Activated T-cell treated with anti-CD3 and anti-CD28 coated beads for 48 hours (primary cell): ENCODE data around the gene ZNF276.
"Not testable (repeated sequence)": the region's sequence is repeated elsewhere in the genome, so short reads cannot be mapped to it uniquely, and the experiment has no call there.

ENCODE experiments used
- DNase-seq: peaks from one replicate; pipeline ENCODE4 v3.0.0-alpha.2; 2020; ENCODE audit warnings: low read depth

The ZNF276 gene, protein sequence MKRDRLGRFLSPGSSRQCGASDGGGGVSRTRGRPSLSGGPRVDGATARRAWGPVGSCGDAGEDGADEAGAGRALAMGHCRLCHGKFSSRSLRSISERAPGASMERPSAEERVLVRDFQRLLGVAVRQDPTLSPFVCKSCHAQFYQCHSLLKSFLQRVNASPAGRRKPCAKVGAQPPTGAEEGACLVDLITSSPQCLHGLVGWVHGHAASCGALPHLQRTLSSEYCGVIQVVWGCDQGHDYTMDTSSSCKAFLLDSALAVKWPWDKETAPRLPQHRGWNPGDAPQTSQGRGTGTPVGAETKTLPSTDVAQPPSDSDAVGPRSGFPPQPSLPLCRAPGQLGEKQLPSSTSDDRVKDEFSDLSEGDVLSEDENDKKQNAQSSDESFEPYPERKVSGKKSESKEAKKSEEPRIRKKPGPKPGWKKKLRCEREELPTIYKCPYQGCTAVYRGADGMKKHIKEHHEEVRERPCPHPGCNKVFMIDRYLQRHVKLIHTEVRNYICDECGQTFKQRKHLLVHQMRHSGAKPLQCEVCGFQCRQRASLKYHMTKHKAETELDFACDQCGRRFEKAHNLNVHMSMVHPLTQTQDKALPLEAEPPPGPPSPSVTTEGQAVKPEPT

DNA sequence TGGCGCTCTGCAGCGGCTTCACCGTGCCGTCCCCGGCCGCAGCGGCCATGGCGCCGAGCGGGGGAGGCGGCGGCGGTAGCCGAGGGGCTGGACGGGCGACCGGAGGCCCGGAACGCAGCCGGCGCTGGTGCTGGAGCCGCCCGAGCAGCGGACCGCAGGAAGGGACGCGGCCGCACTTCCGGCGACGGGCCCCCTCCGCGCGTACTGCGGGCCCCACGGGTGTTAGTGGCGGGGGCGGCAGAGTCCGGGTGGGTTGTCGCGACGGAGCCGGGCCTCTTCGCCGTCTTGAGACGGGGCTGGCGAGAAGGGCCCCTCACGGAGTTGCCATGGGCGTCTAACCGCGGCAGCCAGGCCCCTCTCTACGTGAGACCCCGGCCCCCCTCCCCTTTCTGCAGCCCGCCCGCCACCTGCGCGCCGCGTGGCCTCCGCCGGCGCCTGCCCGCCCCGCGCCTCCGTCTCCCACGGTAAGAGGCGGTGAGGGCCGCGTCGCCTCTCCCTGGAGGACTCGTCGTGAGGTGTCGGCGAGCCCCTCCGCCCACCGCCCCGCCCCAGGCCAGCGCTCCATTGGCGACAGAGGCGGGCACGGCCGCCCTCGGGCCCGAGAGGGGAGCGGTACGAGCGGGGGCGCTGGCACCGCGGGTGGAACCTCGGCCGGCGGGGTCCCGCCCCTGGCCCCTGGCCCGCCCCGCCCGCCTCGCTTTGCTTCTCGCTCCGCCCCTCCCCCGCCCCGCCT is at the start of gene ZNF276, which contains the start of gene VPS9D1:
Gene ZNF276, plus strand, starts transcription at position 725 of the 733 bp plus-strand sequence. CDS start 104 bp downstream, outside the sequence.
Gene VPS9D1, minus strand, starts transcription at position 86 of the 733 bp plus-strand sequence. Its CDS starts 37 bp downstream, at position 49.
- DNase-seq: peak; percentile 83

DNA sequence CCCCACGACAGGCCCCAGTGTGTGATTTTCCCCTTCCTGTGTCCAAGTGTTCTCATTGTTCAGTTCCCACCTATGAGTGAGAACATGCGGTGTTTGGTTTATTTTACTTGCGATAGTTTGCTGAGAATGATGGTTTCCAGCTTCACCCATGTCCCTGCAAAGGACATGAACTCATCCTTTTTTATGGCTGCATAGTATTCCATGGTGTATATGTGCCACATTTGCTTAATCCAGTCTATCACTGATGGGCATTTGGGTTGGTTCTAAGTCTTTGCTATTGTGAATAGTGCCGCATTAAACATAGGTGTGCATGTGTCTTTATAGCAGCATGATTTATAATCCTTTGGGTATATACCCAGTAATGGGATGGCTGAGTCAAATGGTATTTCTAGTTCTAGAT is 49.8 kb upstream of the ZNF276 start:
- not testable (repeated sequence) for DNase-seq

DNA sequence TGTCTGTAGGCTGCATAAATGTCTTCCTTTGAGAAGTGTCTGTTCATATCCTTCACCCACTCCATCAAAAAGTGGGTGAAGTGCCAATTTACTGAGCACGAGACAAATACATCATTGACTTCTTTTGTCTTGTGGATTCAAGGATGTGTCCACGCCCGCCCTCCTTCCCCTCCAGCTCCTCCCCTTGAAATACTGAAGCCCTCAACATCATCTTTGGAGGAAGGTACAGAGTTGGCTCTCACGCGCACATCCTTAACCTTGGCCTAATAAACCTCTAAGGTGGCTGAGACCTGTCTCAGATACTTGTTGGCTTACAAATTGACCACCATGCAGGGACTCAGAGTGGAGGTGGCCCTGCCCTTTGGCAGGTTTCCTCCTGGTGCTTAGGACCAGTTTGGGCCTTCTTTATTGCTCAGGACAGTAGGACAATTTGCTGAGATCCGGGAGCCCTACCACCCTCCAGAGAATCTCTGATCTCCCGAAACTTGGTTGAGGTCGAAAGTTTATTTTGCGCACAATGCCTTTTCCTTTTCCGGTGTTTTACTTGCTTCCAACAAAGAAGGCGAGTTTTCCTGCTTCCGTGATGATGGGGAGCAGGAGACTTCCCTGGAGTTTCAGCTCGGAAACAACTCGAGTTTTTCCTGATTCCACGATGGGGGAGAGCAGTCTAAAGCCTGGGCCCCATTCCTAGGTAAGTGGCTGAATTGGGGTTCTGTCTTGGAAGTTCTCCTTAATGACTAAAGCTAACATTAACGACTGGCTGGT is 49.0 kb upstream of the ZNF276 start:
- DNase-seq: no peak

DNA sequence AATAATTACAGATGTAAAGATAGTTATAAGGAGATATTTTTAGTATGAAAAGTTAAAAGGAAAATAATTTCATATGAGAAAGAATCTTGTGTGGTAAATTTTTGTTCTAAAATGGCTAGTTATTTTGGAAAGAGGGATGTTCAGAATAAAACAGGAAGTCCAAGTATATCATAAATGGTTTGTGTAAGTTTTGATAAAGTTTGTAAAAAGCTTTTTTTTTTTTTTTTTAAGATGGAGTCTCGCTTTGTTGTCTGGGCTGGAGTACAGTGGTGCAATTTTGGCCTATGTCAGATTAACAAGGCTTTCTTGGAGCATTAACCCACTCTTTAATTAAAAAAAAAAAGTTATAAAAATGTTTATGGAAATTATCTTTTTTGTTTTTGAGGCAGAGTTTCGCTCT is 43.1 kb upstream of the ZNF276 start:
- no peak for DNase-seq

DNA sequence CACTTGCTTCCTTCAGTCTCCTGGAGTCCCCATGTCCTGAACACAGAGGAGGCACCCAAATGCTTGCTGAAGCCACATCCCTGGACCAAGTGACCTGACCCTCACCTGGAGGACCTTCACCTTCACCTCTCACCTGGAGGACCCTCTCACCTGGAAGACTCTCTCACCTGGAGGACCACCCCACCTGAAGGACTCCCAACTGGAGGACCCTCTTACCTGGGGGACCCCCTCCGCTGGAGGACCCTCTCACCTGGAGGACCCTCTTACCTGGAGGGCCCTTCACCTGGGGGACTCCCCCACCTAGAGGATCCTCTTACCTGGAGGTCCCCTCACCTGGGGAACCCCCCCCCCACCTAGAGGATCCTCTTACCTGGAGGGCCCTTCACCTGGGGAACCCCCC is 35.4 kb upstream of the ZNF276 start:
- DNase-seq: no peak

DNA sequence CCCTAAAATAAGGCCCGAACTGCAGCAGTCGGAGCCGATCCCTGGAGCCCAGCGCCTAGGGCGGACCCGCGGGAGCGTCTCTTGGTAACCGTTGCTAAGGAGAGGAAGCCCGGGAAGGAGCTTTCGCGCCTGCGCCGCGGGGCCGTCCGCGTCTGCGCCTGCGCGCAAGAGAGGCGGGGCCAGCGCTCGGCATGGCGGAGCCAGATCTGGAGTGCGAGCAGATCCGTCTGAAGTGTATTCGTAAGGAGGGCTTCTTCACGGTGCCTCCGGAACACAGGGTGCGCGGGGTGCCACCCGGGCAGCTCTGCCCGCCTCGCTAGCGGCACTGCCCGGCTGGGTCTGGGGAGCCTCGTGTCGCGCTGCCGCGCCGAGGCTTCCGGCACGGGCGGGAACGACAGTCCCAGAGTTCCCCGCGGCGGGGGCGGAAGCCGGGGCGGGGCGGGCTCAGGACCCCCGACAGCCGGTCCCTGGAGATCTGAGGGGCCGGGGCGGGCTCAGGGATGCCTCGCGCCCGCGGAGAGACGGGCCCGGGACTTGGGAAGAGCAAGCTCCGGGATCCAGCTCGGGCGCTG is 34.7 kb upstream of the ZNF276 start, which contains the start of gene CDK10:
Gene CDK10, plus strand, starts transcription at position 170 of the 572 bp plus-strand sequence. Its CDS starts 22 bp downstream, at position 192.
- DNase-seq: peak; percentile 93

DNA sequence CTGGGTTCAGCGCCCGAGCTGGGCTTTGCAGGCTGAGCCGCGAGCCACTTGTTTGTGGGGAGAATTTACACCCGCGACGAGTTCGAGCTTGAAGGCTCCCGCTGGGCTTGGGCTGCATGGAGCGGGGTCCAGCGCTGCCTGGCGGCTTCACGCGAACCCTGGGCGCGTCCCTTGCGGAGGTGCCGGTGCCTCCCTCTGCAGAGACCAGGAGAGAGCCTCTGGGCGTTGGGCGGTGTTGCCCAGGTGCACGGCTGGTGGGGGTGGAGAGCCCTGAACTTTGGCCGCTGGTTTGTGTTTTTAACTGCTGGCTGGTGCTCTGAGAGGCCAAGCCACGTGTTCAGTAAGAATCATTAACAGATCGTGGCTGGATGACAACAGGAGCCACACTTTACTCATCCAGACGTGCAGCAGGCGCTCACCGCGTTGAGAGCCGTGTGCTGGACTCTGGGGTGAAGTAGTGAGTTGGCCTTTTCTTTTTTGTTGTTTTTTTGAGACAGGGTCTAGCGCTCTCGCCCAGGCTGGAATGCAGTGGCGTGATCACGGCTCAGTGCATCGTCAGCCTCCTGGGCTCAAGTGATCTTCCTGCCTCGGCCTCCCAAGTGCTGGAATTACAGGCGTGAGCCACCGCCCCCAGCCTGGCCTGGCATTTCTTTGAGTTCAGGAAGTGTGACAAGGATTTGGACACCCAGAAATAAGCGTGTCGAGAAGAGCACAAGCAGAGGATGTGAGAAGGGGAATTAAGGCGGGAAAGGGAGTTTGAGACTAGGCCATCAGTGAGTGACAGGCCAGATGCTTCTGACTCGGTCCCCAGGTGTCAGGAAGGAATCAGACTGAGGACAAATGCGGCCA is 34.0 kb upstream of the ZNF276 start:
- DNase-seq: no peak

DNA sequence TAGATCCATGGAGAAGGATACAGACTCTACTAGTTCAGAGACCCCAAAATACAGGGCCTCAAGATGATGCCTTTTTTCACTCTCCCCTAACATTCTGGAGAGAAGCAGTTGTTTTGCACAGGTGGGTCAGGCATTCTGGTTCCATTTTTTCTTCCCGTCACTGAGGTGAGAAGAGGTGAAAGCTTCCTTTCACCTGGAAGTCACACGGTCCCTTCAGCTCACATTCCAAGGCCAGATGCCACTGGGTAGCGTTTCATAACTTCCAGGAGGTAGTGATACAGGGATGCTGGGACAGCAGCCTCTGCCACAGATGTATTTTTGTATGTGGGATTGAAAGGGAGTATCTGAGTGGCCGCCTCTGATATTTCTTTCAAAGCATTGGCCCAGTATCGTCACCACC is 32.9 kb upstream of the ZNF276 start:
- DNase-seq: no peak

DNA sequence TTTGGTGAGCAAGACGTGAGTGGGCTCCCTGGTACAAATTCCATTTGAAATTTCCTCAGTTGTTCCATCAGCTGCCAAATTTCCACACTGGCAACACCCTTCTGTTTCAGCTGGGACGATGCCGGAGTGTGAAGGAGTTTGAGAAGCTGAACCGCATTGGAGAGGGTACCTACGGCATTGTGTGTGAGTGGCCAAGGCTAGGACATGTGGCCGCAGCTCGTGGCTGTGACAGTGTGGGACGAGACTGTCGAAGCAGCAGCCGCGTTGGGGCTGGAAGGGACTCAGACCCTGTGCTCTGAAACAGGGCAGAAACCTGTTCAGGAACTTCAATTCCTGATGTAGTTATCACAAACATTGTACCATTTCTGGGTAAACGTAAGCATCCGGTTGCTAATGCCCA is 32.2 kb upstream of the ZNF276 start:
- DNase-seq: no peak

DNA sequence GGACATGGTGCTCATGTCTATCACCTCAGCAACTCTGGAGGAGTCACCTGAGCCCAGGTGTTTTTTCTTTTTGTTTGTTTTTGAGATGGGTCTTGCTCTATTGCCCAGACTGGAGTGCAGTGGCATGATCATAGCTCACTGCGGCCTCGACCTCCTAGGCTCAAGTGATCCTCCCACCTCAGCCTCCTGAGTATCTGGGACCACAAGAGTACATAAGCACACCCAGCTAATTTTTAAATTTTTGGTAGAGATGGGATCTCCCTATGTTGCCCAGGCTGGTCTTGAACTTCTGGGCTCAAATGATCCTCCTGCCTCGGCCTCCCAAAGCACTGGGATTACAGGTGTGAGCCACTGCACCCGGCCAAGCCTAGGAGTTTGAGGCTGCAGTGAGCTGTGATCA is 31.7 kb upstream of the ZNF276 start:
- not testable (repeated sequence) for DNase-seq

DNA sequence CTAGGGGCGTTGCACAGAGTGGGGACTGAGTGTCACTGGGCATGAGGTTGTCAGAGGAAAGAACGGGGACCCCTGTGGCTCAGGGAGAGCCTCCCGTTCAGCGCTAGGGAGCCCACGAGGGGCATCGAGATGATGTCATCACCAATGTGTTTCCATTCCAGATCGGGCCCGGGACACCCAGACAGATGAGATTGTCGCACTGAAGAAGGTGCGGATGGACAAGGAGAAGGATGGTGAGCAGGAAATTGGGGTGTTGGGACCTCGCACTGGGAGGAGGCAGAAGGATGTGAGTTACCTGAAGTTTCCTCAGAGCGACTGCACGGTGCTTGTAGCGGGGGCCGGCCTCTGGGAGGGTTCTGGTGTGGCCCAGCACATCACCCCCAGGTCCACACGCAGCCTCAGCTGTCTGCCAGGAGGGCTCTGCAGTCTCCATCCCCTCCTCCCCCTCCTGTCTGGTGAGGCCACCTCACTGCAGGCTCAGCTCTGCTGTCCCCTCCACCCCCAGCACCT is 30.9 kb upstream of the ZNF276 start:
- DNase-seq: no peak

DNA sequence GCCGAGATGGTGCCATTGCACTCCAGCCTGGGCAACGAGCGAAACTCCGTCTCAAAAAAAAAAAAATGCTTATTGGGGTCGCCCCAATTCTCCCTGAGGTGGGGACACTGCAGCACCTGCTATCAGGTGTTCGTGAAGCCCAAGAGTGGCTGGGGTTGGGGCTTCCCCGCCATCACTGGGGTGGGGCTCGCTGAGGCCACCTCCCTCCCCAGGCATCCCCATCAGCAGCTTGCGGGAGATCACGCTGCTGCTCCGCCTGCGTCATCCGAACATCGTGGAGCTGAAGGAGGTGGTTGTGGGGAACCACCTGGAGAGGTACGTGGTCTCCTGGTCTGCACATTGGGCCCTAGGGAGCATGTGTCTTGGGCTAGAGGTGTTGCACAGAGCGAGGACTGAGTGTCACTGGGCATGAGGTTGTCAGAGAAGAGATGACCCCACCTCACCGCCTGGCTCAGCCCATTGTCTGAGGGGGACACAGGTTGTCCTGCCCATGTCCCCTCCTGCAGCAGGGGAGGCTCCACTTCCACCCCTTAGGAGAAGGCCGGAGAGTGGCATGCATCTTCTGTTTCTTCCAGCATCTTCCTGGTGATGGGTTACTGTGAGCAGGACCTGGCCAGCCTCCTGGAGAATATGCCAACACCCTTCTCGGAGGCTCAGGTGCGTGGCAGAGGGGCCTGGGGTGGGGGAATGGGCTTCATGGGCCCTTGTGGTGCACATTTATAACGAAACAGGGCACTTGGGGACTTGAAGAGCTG is 29.9 kb upstream of the ZNF276 start:
- no peak for DNase-seq

DNA sequence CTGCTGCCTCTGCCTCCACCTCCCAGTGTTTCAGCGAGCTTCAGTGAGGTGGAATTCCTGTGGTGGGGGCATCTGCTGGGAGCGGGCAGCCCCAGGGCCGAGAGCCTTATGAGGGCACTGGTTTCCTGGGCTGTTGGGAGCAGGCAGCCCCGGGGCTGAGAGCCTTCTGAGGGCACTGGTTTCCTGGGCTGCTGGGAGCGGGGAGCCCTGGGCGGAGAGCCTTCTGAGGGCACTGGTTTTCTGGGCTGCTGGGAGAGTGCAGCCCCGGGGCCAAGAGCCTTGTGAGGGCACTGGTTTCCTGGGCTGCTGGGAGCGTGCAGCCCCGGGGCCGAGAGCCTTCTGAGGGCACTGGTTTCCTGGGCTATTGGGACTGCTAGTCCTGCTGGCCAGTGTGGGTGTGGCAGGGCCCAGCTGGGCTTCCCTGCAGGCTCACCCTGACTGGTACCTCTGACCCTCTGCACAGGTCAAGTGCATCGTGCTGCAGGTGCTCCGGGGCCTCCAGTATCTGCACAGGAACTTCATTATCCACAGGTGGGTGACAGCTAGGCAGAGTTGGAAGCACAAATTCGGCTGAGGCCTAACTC is 29.3 kb upstream of the ZNF276 start:
- no peak for DNase-seq

DNA sequence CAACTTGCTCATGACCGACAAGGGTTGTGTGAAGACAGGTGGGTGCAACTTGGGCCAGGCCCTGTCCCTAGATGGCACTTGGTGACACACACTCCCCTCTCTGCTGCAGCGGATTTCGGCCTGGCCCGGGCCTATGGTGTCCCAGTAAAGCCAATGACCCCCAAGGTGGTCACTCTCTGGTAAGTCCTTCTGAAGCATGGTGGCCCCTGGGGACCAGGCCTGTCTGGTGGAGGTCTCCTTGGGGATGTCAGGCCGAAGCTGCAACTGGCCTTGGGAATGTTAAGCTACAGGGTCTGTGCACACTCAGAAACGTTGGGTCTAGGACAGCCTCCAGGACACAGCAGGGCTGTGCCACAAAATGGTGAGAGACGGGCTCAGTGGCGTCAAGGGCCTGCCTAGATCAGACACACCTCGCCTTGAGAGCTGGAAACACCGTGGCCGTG is 28.0 kb upstream of the ZNF276 start:
- DNase-seq: no peak

DNA sequence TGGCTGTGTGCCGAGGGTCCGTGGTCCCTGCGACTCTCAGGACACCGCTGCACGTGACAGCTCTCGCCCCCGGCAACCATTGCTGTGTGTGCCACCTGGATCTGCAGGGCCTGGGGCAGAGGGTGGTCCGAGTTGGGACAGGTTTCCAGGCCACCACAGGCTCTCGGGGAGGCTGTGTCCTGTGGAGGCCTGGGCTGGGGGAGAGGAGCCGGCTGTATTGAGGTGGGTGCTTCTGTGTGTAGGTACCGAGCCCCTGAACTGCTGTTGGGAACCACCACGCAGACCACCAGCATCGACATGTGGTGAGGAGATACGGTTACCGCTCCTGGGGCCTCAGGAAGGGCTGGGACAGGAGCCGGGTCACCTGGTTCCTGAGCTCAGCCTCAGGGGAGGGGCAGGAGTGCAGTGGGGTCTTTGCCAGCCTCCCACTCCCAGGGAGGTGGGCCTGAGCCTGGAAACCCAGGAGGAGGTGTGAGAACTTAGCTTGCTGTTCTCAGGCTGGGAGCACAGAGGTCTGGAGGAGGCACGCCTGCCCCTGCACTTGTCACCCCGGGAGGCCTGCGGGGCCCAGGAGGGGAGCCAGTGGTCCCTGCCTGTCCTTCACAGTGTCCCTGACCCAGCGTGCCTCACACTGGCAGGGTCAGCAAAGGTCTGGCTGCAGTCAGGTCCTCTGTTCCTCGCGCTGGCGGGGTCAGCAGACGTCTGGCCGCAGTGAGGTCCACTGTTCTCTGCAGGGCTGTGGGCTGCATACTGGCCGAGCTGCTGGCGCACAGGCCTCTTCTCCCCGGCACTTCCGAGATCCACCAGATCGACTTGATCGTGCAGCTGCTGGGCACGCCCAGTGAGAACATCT is 27.2 kb upstream of the ZNF276 start:
- no peak for DNase-seq

DNA sequence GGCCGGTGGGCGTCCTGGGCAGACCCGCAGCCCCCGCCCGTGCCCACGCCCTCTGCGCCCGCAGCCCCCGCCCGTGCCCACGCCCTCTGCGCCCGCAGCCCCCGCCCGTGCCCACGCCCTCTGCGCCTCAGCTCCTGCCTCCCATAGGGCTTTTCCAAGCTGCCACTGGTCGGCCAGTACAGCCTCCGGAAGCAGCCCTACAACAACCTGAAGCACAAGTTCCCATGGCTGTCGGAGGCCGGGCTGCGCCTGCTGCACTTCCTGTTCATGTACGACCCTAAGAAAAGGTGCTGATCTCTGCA is 26.6 kb upstream of the ZNF276 start:
- DNase-seq: not testable (repeated sequence)

DNA sequence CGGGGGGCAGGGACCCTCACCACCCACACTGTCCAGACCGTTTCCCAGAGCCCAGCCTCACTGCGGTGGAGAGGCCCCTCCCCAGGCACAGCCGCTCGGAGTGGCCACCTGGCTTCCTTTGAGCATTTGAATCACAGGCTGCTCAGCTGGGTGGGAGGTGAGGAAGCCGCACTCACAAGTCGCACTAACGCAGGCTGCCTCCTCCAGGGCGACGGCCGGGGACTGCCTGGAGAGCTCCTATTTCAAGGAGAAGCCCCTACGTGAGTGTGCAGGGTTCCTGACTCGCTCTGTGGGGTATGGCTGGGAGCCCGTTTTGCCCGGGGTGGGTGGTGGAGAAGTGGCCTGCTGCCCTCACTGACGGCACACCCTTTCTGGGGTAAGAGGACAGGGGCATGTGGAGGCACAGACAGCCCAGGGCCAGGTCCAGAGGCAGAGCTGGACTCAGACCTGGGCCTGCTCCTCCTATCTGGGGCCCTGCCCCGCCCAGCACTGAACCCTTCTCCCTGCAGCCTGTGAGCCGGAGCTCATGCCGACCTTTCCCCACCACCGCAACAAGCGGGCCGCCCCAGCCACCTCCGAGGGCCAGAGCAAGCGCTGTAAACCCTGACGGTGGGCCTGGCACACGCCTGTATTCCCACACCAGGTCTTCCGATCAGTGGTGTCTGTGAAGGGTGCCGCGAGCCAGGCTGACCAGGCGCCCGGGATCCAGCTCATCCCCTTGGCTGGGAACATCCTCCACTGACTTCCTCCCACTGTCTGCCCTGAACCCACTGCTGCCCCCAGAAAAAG is 26.1 kb upstream of the ZNF276 start:
- no peak for DNase-seq
